ENCODE measurements around the gene SH2D4B. TPM values are rescaled to one million over a fixed set of nuclear protein-coding genes. Genes with fewer than 3 reads are reported as not detected.
A peak's percentile ranks its signal among the peaks of the same experiment; 100 is the strongest.

SH2D4B gene
- polyA plus RNA-seq, 3 donors from 2014 or later: not detected

- Mint-ChIP-seq H3K36me3 (no peaks in the 10 kb centered on the region), H3K27me3 (ENCODE audit: low read depth in 3 of 3) (no peaks in the 10 kb centered on the region), H3K4me3 (no peak overlapping the region), H3K9me3 (no peaks in the 10 kb centered on the region), H3K4me1 (no peaks in the 10 kb centered on the region), H3K27ac (no peak overlapping the region)
- no peak for DNase-seq
These were observed 134.1 kb downstream of the SH2D4B start for GRCh38 chr10:80671847-80672246.

- no peak overlapping the region for H3K27ac Mint-ChIP-seq
- no peaks in the 10 kb centered on the region for H3K9me3 Mint-ChIP-seq
- H3K4me1 Mint-ChIP-seq: no peaks in the 10 kb centered on the region
- H3K27me3 Mint-ChIP-seq (ENCODE audit: low read depth in 3 of 3): no peaks in the 10 kb centered on the region
- DNase-seq: no peak
- H3K4me3 Mint-ChIP-seq: no peak overlapping the region
- no peaks in the 10 kb centered on the region for H3K36me3 Mint-ChIP-seq
These were observed 134.9 kb downstream of the SH2D4B start for GRCh38 chr10:80672613-80673012.

GRCh38 chr10:80674809-80675208, 137.1 kb downstream of the SH2D4B start:
- DNase-seq: no peak
- Mint-ChIP-seq H3K36me3 (no peaks in the 10 kb centered on the region), H3K4me1 (no peaks in the 10 kb centered on the region), H3K27me3 (ENCODE audit: low read depth in 3 of 3) (no peaks in the 10 kb centered on the region), H3K27ac (no peak overlapping the region), H3K4me3 (no peak overlapping the region), H3K9me3 (no peaks in the 10 kb centered on the region)

DNA sequence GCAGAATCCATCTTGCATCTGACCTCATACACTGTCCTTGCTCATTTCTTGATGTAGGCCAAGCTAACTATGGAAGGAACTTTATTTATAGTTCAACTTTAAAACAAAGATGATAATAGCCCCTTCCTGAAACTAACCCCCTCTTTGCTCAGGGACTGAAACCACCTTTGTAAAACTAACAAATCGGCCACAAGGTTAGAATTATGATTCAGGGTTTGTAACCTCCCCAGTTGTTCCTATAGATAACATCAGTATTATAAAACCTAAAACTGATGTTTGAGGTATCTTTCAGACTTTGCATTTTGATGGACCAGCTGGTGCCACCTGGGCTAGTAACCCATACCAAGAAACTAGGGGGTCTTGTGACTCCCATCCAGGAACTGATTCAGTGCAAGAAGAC, 143.4 kb downstream of the SH2D4B start:
- DNase-seq: no peak
- H3K4me3 Mint-ChIP-seq: no peak overlapping the region
- no peaks in the 10 kb centered on the region for H3K9me3 Mint-ChIP-seq
- no peaks in the 10 kb centered on the region for H3K36me3 Mint-ChIP-seq
- H3K27me3 Mint-ChIP-seq (ENCODE audit: low read depth in 3 of 3): no peaks in the 10 kb centered on the region
- no peak overlapping the region for H3K27ac Mint-ChIP-seq
- H3K4me1 Mint-ChIP-seq: no peaks in the 10 kb centered on the region

DNA sequence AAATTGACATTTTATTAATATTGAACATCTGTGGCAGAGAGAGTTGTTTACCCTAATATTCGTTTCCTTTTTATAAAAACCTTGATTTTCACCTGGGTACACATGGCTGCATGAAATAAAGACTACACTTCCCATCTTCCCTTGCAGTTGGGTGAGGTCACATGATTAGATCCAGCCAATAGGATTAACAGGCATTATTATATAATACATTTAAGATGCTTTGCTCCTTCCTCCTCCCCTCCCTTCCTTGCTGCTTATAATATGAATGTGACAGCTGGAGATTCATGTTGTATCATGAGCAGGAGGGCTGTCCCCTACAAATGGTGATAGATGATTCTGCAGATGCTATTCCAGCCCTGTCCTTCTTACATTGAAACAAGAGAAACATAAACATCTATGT, 146.6 kb downstream of the SH2D4B start:
- no peak overlapping the region for H3K4me3 Mint-ChIP-seq
- H3K36me3 Mint-ChIP-seq: no peaks in the 10 kb centered on the region
- H3K4me1 Mint-ChIP-seq: no peaks in the 10 kb centered on the region
- H3K27ac Mint-ChIP-seq: no peak overlapping the region
- peak in 1 of 3 donors; percentile 25 for DNase-seq
- peaks cover 0 to 3% (median 2%) of the 10 kb centered on the region in 3 donors for H3K27me3 Mint-ChIP-seq (ENCODE audit: low read depth in 3 of 3)
- H3K9me3 Mint-ChIP-seq: no peaks in the 10 kb centered on the region

DNA sequence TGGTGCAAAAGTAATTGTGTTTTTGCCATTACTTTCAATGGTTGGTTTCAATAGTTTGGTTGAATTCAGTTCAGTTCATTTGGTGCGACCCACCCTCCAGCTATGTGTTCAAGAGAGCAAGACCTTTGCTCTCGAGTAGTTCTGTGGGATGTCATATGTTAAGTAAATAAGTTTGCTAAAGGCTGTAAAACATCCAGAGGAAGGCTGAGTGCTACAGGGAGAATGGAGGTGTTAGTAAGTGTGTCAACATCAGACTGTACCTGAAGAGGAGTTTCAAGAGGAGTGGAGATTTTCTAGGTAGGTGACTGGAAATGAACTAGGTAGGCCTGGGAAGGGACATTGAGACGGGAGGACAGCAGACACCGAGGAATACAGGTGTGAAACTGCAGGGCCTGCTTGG, 147.7 kb downstream of the SH2D4B start:
- Mint-ChIP-seq H3K36me3 (no peaks in the 10 kb centered on the region), H3K4me3 (no peak overlapping the region), H3K27ac (no peak overlapping the region), H3K4me1 (no peaks in the 10 kb centered on the region), H3K9me3 (no peaks in the 10 kb centered on the region), H3K27me3 (ENCODE audit: low read depth in 3 of 3) (peaks cover 0 to 5% (median 2%) of the 10 kb centered on the region in 3 donors)
- no peak for DNase-seq

GRCh38 chr10:80686734-80687475, 149.2 kb downstream of the SH2D4B start:
- Mint-ChIP-seq H3K9me3 (no peaks in the 10 kb centered on the region), H3K27ac (no peak overlapping the region), H3K4me3 (no peak overlapping the region), H3K27me3 (ENCODE audit: low read depth in 3 of 3) (peaks cover 0 to 10% (median 5%) of the 10 kb centered on the region in 3 donors), H3K4me1 (no peaks in the 10 kb centered on the region), H3K36me3 (no peaks in the 10 kb centered on the region)
- no peak for DNase-seq

DNA sequence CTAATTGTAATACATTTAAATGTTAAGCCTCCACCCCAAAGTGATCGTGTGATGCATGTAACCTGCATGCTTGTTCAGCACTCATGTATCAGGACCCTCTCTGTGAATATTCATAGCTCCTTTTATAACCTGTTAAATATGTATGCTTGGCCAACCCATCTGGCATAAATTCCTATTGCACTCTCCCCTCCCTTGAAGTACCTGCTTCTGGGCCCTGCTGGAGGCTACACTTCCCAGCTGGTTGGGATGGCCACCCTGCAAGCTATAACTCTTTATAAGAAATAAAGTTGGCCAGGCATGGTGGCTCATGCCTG, 149.7 kb downstream of the SH2D4B start:
- H3K4me3 Mint-ChIP-seq: no peak overlapping the region
- no peaks in the 10 kb centered on the region for H3K9me3 Mint-ChIP-seq
- H3K27ac Mint-ChIP-seq: no peak overlapping the region
- peaks cover 0 to 11% (median 5%) of the 10 kb centered on the region in 3 donors for H3K27me3 Mint-ChIP-seq (ENCODE audit: low read depth in 3 of 3)
- H3K4me1 Mint-ChIP-seq: no peaks in the 10 kb centered on the region
- H3K36me3 Mint-ChIP-seq: no peaks in the 10 kb centered on the region
- DNase-seq: no peak

DNA sequence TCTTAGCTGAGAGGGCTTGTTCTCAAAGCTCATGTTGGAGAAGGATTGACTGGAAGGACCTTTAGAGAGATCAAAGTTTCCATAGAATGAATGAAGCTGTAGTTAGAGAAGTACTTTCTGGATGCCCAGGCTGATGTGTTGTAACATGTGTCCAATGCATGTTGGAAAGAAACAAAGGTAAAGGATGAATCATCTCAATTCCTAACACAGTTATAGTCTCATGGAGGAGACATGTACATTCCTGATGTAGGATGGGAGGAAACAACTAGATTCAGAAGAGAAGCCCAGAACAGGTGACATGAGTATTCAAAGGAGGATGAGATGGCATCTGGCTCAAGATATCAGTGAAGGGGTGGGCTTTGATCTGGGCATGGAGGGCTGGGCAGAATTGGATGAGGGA, 152.7 kb downstream of the SH2D4B start:
- Mint-ChIP-seq H3K4me1 (no peaks in the 10 kb centered on the region), H3K27ac (no peak overlapping the region), H3K4me3 (no peak overlapping the region), H3K36me3 (no peaks in the 10 kb centered on the region), H3K27me3 (ENCODE audit: low read depth in 3 of 3) (peaks cover 0 to 13% (median 7%) of the 10 kb centered on the region in 3 donors), H3K9me3 (no peaks in the 10 kb centered on the region)
- DNase-seq: no peak

DNA sequence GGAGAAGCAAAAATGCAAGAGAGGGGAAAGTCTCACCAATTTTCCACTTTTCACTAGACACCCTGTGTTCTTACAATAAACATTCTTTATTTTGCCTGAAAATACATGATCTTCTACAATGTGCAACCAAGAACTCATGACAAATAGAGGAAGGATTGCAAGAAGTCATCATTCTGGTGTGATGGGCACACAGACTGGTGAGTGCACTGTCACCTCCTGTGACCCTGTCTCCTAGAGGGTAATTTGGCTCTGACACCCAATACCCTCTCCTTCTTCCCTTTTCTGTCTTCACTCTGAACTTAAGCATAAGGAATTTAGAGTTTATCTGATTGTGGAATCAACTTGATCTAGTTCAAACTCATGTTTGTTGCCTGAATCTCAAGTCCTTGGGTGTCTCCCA, 153.7 kb downstream of the SH2D4B start:
- H3K4me3 Mint-ChIP-seq: no peak overlapping the region
- H3K27ac Mint-ChIP-seq: no peak overlapping the region
- peaks cover 0 to 13% (median 7%) of the 10 kb centered on the region in 3 donors for H3K27me3 Mint-ChIP-seq (ENCODE audit: low read depth in 3 of 3)
- H3K9me3 Mint-ChIP-seq: no peaks in the 10 kb centered on the region
- DNase-seq: no peak
- H3K36me3 Mint-ChIP-seq: no peaks in the 10 kb centered on the region
- no peaks in the 10 kb centered on the region for H3K4me1 Mint-ChIP-seq

DNA sequence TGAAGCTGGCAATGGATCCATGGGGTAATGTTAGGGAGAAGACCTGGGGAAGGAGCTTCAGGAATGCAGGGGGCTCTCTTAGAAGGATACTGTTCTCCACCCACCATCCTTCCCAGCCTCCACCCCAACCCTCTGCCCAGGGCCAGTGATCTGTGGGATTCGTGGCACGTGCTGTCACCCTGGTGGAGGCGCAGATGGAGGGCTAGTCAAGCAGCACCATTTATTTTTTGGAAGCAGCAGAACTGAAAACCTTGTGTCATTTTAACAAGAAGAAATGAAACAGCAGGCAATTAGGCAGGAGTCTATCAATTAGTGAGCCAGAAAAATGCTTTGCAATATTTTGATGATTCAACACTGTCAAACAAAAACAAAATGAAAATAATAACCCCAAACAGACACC, 155.9 kb downstream of the SH2D4B start:
- Mint-ChIP-seq H3K27ac (no peak overlapping the region), H3K27me3 (ENCODE audit: low read depth in 3 of 3) (peaks cover 0 to 10% (median 5%) of the 10 kb centered on the region in 3 donors), H3K4me3 (no peak overlapping the region), H3K36me3 (no peaks in the 10 kb centered on the region), H3K4me1 (no peaks in the 10 kb centered on the region), H3K9me3 (no peaks in the 10 kb centered on the region)
- no peak for DNase-seq

DNA sequence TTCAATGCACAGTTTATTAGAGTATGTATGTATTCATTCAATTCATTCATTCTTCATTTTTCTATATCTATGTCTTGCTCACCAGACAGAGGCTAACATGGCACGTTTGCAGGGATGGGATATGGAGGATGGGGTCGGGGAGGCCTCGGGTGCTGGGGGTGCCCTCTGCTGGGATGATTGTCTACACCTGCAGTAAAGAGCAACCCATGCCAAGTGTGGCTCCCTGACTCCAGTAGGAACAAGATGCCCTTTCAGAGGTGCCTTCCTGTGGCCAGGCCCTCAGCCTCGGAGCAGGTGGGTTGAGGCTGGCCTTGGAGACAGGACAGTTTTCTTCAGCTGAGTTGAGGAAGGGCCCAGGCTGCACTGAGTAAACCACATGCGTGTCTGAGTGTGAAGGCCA, 157.2 kb downstream of the SH2D4B start:
- Mint-ChIP-seq H3K4me1 (no peaks in the 10 kb centered on the region), H3K4me3 (no peak overlapping the region), H3K27me3 (ENCODE audit: low read depth in 3 of 3) (peaks cover 0 to 10% (median 5%) of the 10 kb centered on the region in 3 donors), H3K9me3 (no peaks in the 10 kb centered on the region), H3K36me3 (no peaks in the 10 kb centered on the region), H3K27ac (no peak overlapping the region)
- DNase-seq: no peak

Other genes with a start within 250 kb of the SH2D4B start
- not detected for gene MAT1A, start 248.2 kb upstream of the SH2D4B start, polyA plus RNA-seq
- gene DYDC1, start 181.1 kb upstream of the SH2D4B start, polyA plus RNA-seq: not detected
- gene DYDC2, start 181.1 kb upstream of the SH2D4B start, polyA plus RNA-seq: not detected
- gene PRXL2A, start 129.4 kb upstream of the SH2D4B start, polyA plus RNA-seq: 1 to 10 TPM; 3.9 to 6.3 (median 4.3) TPM
- gene TSPAN14, start 83.6 kb upstream of the SH2D4B start, polyA plus RNA-seq: 100 to 1,000 TPM; 141 to 363 (median 226) TPM

Data from immature natural killer cell (primary cell).